CD4-positive, alpha-beta T cell treated with Interleukin-15 for 1 hour (primary cell): ENCODE results near the gene PREB.
"Not testable (repeated sequence)": the region's sequence is repeated elsewhere in the genome, so short reads cannot be mapped to it uniquely, and the experiment has no call there.

Source experiments
- DNase-seq: peaks from one replicate; pipeline ENCODE4 v3.0.0-alpha.2; 2020

PREB gene, protein sequence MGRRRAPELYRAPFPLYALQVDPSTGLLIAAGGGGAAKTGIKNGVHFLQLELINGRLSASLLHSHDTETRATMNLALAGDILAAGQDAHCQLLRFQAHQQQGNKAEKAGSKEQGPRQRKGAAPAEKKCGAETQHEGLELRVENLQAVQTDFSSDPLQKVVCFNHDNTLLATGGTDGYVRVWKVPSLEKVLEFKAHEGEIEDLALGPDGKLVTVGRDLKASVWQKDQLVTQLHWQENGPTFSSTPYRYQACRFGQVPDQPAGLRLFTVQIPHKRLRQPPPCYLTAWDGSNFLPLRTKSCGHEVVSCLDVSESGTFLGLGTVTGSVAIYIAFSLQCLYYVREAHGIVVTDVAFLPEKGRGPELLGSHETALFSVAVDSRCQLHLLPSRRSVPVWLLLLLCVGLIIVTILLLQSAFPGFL

DNA sequence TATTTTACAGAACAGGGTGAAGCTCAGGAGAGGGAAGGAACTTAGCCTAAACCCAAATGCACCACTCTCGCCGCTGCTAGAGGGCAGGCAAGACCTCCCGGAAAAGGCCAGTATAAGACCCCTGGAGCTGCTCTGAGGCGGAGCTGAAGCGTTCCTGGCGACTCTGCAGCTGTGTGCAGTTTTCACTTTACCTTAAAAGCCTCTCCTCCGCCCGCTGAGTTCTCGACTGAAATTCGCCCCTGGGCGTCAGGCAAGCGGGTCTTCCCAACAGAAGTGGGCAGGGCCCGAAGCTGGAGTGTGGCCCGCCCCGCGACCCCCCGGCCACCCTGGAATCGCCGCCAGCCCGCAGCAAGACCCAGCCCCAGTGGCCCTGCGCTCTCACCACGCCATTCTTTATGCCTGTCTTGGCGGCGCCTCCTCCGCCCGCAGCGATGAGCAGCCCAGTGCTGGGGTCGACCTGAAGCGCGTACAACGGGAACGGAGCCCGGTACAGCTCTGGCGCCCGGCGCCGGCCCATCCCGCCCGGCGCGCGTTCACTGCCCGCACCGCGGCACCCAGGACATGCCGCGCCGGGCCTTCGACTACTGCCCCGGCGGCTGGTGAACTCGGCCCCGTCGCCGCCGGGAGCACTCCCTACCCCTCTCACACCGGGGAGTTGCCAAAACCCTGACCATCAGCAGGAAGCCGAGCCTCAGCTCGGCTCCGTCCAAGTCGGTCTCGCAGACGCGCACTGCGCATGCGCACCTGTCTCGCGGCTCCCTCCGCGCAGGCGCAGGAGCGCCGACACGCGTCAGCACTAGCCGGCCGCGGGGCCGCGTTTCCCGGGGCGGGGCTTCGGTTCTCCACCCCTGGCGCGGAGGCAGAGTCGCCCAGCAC lies at the start of gene PREB:
PREB (minus strand) TSS at position 732 of the 876 bp plus-strand sequence; CDS start at position 517, 215 bp downstream.
- DNase-seq, result peak; percentile 97

DNA sequence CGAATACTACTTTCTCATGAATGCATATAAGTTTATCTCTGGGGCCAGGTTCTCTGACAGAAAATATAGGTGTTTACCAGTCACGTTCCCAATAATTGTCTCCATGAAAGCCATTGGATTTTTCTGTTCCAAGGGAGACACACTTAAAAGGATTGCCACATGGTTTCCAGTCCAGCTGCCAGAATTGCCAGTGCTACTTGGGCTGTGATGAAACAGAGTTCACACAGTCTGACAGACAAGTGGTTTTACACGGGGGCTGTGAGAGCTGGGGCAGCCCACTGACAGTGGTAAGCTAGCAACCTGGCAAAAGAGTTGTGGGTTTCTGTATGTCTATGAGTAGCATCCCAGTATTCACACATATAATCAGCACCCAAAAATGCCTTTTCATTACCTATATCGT lies 49.7 kb upstream of the PREB start:
- no peak for DNase-seq

DNA sequence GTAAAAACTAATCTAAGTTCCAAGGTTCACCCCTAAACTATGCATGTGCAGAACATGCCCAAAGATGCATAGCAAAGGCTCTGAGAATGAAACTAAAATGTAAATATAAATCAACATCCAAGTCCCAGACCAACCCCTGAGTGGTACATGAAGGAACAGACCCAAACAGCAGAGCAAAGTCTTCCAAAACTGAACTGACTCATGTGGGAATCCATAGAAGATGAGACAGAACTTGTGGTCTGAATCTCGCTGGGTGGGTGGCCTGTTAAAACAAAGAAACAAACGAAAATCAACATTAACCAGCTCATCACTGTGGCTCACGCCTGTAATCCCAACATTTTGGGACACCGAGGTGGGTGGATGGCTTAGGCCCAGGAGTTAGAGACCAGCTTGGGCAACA lies 47.9 kb upstream of the PREB start:
- no peak for DNase-seq

DNA sequence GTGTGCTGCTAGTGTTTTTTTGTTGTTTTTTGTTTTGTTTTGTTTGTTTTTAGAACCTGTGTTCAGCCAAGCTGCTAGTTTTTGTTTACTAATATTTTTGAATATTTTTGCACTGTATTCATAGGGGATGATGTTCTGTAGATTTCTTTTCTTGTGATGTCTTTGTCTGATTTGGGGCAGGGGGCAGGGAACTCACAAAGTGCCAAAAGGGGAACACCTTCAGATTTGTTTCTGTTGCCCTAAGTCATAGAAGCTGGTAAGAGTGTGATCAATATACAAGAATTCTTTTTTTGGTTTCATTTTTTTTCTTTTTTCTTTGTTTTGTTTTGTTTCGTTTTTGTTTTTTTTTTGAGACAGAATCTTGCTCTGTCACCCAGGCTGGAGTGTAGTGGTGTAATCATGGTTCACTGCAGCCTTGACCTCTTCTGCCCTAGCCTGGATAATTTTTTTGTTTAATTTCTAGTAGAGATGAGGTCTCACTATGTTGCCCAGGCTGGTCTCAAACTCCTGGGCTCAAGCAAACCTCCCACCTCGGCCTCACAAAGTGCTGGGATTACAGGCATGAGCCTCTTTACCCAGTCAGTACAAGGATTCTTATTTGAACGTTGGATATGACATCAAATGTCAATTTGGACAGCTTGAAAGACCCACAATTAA lies 45.0 kb upstream of the PREB start:
- no peak for DNase-seq

DNA sequence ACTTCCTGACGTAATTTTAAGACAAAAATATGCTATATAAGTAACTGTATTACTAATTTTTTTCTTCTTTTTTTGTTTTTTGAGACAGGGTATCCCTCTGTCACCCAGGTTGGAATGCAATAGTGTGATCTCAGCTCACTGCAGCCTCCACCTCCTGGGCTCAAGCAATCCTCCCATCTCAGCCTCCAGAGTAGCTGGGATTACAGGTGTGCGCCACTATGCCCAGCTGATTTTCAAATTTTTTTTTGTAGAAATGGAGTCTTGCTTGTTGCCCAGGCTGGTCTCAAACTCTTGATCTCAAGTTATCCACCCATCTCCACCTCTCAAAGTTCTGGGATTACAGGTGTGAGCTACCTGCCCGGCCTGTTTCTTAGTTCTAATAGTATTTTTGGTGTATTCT lies 44.0 kb upstream of the PREB start:
- no peak for DNase-seq

DNA sequence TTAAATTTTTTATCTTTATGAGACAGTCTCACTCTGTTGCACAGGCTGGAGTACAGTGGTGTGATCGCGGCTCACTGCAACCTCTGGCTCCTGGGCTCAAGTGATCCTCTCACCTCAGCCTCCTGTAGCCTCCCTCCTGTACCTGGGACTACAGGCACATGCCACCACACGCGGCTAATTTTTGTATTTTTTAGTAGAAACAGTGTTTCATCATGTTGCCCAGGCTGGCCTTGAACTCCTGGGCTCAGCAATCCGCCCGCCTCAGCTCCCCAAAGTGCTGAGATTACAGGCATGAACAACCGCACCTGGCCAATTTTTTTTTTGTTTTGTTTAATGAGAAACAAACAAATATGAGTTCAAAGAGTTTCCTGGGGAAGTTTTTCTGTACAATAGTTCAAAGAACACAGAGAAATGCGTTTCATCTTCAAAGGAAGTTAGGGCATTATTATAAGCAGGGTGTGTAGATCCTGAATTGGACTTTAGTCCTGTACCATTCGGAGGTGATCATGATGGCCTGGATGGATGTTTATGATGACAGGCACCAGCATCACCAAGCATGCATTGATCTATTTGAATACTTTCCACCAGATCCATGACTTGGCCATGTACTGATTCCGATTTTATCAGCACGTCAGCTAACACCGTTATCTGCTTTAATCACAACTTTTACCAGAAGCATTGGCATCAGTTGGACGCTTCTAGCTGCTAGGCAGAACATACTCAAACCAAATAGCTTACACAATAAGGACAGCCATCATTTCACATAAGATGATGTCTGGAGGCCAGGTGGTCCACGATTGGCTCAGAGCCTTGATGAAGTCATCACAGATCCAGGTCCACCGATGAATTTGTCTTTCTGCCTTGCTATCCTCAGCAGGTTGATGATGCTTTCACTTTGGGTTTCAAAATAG lies 43.3 kb upstream of the PREB start:
- DNase-seq, result no peak

DNA sequence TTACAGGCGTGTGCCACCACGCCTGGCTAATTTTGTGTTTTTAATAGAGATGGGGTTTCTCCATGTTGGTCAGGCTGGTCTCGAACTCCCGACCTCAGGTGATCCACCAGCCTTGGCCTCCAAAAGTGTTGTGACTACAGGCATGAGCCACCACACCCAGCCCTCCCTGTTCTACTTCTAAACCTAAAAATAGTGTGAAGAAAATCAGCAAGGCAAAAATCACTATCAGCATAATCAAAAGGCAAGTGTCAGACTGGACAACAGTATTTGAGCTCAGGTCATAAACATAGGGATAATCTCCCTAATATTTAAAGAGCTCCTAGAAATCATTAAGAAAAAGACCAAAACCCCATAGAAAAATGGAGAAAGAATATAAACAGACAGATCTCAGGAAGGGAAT lies 41.3 kb upstream of the PREB start:
- DNase-seq, result not testable (repeated sequence)

DNA sequence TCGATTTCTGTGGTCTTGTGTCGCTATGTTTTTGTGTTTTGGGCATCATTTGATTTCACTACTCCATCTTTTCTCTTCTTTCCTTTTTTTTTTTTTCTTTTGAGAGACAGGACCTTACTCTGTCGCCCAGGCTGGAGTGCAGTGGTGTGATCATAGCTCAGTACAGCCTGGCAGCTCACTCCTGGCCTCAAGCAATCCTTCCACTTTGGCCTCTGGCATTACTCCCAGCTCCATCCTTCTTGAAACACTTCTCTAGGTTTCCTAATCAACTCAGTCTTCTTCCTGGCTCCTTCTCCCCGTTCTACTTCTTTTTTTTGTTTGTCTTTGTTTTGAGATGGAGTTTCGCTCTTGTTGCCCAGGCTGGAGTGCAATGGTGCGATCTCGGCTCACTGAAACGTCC lies 40.9 kb upstream of the PREB start:
- DNase-seq, result no peak

DNA sequence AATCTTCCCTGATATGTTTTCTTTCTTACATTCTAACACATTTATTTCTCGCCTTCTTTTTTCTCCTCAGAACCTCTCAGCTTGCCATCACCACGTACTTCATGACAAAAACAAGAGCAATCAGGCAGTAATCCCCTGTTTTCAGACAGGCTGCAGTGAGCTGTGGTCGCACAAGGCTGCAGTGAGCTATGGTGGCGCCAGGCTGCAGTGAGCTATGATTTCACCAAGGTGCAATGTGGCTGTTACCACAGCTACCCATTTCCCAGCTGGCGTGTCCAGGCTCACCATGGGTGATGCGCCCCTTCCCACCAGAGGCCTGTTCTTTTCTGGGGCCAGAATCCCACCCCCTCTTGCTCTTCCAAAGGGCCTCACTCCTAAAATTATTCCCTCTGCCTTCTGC lies 40.2 kb upstream of the PREB start:
- DNase-seq, result no peak

DNA sequence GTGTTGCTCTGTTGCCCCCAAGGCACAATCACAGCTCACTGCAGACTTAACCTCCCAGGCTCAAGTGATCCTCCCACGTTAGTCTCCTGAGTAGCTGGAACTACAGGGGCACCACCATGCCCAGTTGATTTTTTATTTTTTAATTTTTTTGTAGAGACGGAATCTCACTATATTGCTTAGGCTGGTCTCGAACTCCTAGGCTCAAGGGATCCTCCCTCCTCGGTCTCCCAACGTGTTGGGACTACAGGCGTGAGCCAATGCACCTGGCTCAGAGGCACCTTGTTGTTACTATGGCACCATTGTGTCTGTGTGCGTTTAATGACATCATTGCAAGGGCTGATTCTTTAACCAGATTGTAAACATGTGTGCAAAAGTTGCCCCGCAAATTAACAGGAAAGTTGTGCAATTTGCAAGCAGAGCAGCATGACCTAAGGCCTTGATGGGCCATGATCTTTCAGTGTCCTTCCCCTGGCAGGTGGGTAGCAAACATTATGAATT lies 37.0 kb upstream of the PREB start:
- DNase-seq, result no peak

DNA sequence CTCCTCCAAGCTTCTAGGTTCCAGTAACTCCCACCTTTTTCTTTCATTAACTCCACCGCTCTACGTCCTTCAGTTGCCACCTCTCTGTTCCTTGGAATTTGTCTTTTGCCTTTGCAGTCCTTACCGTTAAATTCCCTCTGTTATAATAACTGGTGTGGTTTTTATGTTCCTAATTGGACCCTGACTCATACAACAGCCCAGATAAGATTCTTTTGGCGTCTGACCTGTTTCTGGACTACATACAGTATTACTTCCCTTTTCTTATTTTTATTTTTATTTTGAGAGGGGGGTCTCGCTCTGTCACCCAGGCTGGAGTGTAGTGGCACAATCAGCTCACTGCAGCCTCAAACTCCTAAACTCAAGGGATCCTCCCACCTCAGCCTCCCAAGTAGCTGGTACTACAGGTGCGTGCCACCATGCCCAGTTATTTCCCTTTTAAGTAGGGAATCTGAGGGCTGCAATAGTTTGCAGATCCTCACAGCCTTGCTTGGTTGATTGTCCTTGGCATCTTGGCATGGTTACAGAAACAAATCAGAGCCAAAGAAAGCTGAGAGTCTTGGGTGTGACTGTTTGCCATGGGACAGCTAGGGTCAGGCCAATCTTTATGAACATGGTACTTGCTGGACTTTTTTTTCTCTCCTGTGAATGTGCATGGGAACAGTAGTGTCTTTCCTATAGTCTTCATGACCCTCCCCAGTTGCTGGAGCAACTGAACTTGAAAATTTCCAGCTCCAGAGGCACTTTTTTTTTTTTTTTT lies 36.3 kb upstream of the PREB start:
- DNase-seq, result no peak

DNA sequence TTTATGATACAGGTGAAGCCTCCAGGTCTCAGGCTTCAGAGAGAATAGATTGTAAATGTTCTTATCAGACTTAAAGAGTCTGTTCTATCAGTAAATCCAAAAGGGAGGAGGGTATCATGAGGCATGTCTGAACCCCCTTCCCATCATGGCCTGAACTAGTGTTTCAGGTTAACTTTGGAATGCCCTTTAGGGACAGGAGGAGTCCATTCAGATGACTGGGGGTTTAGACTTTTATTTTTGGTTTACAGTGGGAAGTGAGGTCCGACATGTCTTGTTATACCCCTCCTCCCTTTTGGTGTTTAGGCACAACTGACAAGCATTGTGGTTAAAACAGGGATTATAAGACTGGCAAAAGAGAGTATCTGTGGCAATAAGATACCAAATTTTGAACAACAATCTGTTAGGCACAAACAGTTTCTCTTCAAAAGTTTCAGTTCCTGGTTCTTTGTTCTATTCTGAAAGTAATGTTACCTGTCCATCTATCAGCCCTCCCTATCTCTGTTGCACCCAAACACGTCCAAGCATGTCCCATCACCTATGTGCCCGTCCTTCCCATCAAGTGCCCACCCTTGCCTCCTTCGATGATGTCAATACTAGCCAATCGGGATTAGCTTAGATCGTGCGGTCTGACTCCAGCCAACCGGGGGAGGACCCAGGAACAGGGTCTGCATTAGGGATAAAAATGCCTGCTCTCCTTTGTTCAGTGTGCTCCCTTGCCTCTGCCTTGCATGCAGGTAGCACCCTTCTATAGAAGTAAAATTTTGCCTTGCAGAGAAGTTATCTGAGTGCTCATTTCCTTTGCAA lies 30.7 kb upstream of the PREB start:
- DNase-seq, result no peak

DNA sequence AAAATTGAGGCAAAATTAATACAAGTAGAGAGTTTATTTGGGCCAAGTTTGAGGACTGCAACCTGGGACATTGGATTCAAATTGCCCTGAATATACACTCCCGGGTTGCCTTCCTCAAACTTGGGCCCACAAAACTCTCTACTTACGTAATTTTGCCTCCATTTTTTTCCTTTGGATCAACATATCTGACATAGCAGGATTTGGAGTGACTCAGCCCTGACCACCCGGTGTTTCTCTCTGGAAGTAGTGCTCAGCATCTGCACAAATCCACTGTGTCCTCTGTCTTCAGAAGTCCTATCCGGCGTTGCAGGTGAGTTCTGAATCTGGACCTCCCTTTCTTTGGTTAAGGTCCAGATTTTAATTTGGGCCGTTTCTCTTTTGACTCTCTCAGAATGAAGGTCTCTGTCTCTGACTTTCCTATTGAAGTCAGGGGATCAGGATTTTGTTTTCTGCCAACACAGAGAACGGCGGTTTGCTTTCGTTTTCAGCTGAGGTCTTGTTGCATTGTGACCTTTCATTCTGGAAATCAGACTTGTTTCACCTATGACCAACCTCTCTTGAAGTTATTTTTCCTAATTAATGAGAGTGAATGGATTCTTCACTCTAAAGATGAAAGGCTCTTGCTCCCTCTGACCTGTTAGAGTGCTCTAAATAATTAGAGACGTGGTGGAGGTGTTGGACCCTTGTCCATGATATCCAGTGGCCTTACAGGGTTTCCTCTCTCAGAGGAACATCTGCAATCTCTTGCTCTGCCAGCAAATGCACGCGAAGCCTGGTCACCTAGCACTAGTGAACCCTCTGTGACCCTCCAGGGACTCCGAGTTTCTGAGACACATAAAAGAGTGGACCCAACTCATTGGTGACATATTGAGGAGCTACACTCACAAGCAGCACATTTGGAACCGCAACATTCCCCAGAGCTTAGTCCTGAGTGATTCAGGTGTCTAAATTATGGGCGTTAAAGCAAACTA lies 28.0 kb upstream of the PREB start:
- no peak for DNase-seq

DNA sequence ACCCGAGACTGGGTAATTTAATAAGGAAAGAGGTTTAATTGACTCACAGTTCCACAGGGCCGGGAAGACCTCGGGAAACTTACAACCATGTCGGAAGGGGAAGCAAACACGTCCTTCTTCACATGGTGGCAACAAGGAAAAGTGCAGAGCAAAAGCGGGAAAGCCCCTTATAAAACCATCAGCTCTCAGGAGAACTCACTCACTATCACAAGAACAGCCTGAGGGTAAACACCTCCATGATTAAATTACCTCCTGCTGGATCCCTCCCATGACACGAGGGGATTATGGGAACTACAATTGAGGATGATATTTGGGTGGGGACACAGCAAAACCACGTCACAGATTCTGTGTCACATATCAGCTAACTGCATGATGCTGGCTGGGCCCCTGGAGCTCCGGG lies 25.8 kb upstream of the PREB start:
- DNase-seq, result no peak

DNA sequence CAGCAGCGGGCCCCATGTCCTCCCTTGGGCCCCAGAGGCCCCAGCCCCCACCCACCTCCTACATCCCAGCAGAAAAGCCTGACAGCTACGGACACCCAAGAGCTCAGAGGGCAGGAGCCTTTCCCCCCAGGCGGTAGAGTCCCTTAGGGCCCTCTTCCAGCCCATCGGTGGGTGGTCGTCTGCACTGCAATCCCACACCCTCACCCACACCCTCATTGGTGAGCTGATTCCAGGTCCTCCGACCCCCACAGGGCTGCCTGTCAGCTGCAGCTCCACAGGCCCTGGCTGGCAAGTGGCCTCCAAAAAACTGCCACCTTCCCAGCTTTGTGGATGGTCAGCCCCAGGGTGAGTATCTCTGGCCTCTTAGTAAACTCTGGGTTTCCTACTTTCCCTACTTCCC lies 24.8 kb upstream of the PREB start:
- no peak for DNase-seq

DNA sequence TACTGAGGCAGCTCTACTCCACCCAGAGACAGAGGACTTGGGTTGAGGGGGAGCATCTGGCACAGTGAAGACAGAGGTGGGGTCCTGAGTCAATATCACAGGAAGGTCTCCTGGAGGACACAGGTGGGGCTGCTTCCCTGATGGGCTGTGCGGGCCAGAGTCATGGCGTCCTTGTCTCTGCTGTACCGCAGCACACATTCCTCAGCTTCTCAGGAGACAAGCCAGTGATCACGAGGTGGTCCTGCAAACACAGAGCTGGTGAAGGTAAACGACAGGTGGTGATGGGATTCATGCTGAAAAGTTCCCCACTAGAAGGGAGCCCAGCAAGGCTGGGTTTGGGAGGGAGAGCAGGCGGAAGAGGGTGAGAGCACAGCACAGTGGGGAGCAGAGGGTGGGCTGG lies 24.0 kb upstream of the PREB start:
- no peak for DNase-seq

DNA sequence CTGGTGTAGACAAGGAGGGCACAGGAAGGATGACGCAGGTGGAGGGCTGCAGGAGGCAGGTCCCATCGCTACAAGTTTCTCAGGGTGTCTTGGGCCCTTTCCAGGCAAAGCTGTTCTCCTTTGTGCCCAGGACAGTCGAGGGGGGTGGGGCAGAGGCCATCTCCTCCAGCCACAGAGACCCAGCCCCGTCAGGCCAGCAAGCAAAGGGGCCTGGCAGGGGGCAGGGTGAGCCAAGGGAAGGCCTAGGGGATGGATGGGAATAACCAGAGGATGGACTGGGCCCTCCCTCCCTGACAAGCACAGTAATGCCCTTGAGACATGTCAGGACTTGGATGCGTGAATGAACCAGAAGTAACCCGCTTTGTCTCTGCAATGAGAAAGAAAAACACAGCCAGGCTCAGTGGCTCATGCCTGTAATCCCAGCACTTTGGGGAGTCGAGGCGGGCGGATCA lies 20.7 kb upstream of the PREB start:
- no peak for DNase-seq

DNA sequence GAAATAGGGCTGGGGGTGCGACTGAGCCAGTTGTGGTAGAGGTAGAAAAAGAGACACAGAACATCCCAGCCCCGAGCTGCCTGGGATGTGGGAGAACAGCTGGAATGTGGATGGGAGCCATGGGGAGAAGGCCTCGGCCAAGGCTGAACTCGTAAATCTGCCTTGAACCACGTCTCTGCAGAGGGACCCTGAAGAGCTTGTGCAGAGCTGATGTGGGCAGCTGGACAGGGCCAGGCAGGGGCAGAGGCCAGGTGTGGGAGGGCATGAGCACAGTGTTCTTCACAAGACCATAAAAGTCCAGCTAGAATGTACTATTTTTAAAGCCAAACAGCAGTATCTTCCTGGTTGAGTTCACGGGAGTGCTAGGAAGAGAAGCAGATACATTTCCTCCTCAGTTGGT lies 20.1 kb upstream of the PREB start:
- no peak for DNase-seq

DNA sequence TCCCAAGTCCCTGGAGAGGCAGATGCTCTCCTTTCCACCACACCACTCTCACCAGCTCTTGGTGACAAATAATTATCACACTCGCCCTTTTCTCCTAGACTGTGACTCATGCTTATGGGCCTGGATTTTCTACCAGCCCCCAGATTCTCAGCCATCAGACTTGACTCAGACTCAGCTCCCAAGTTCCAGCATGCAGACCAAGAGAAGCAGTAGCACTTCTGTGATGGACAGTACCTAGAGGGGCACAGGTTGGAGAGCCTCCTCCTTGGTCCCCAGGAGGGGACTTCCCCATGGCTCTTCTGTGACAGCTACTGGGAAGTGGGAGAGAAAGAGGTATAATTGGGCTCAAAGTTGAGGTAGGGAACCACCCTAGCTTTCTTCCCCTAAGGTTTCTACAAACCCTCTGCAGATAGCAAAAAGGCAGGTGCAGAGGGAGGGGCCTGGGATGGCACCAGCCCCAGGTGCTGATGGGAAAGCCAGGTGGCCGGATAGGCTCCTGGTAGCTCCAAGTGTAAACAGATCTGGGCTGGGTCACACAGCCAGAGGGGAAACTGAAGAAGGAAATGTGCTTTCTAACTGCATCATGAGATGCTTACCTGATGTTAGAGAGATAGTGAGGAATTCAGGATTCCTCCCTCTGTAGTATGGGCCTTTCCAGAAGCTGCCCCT lies 18.5 kb upstream of the PREB start:
- DNase-seq, result no peak
